Natural killer cell treated with Interleukin-12 subunit alpha and Interleukin-12 subunit beta and Interleukin-15 and Interleukin-18, amount 100 ng/mL, for 72 hours (primary cell): ENCODE results near the gene PDE8A. TPM values are rescaled to one million over a fixed set of nuclear protein-coding genes. Genes with fewer than 3 reads are reported as not detected.

Source experiments
- ATAC-seq, 2 donors: fragments of 150-1000 bp; cut with Tn5 transposase in 1 of 2; sonication (Bioruptor Pico), chemical (Tn5 transposase) in 1 of 2; 2 replicates each; pipeline ENCODE4 v1.10.0; 2021
- DNase-seq: peaks from one replicate; pipeline ENCODE4 v3.0.0; 2022; ENCODE audit warnings: low spot score
- H3K27ac Mint-ChIP-seq, 2 donors: 1 replicate in 1 of 2; 2 replicates in 1 of 2; pipeline ENCODE4 v1.8.0; 2022; ENCODE audit warnings: mixed read lengths in 2 of 2, mild to moderate bottlenecking in 1 of 2, moderate library complexity in 1 of 2
- H3K27me3 Mint-ChIP-seq, 2 donors: 1 replicate in 1 of 2; 2 replicates in 1 of 2; pipeline ENCODE4 v1.8.0; 2022; ENCODE audit warnings: mixed read lengths in 2 of 2
- H3K36me3 Mint-ChIP-seq: one replicate; pipeline ENCODE4 v1.8.0; 2022; ENCODE audit warnings: mixed read lengths
- H3K4me1 Mint-ChIP-seq, 2 donors: 1 replicate in 1 of 2; 2 replicates in 1 of 2; pipeline ENCODE4 v1.8.0; 2022; ENCODE audit warnings: low read depth in 2 of 2, mixed read lengths in 2 of 2, mild to moderate bottlenecking in 1 of 2
- H3K4me3 Mint-ChIP-seq: one replicate; pipeline ENCODE4 v1.8.0; 2022; ENCODE audit warnings: mixed read lengths
- H3K9me3 Mint-ChIP-seq: 2 replicates; pipeline ENCODE4 v1.8.0; 2022; ENCODE audit warnings: mixed read lengths
- total RNA-seq, 2 donors: library from RNA; stranded (reverse); gene quantifications; one replicate each; pipeline ENCODE4 v1.2.3, GENCODE V29; 2022

Gene PDE8A
- total RNA-seq, 2 donors from 2014 or later = 27.0 to 32.0 TPM

DNA sequence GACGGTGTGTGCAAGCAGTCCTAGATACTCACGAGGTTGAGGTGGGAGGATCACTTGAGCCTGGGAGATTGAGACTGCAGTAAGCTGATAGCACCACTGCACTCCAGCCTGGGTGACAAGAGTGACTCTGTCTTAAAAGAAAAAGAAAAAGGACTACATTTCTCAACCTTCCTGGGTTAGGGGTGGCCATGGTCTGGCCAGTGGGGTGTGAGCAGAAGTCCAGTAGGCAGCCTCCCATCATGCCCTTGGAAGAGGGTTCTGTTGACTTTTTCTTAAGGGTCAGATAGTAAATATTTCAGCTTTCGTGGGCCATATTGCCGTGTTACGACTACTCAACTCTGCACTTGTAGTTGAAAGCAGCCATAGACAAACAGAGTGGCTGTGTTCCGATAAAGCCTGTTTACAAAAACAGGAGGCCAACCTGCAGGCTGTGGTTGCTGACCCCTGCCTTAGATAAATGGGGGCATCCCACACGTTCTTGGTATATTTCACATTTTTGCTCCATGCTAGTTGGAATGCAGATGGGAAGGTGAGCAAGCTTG lies 31.0 kb upstream of the PDE8A start:
- H3K9me3 Mint-ChIP-seq = no peaks in the 10 kb centered on the region
- DNase-seq (no peak), ATAC-seq (no peak)
- no peaks in the 10 kb centered on the region for H3K36me3 Mint-ChIP-seq
- H3K4me1 Mint-ChIP-seq = no peaks in the 10 kb centered on the region
- no peak overlapping the region for H3K27ac Mint-ChIP-seq
- peaks cover 5 to 10% of the 10 kb centered on the region in 2 donors for H3K27me3 Mint-ChIP-seq
- H3K4me3 Mint-ChIP-seq = no peak overlapping the region

DNA sequence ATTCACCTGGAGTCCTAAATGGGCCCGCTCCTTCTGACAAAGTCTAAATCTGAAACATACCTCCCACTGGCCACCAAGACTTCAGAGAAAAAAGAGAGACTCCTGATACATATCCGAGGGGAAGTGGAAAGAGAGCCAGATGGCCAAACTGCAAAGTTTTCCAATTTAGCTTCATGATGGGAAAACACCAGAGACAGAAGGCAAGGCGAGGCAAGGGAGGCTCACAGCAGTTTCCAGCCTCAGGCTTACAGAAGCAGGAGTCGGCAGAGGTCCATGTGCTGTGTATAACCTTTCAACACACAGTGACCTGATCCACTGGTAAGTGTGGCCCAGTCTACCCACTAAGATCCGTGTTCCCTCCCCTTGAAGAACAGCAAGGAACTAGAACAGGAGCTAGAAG lies 29.9 kb upstream of the PDE8A start:
- H3K4me3 Mint-ChIP-seq = no peak overlapping the region
- H3K27ac Mint-ChIP-seq = no peak overlapping the region
- ATAC-seq = no peak
- no peaks in the 10 kb centered on the region for H3K36me3 Mint-ChIP-seq
- H3K9me3 Mint-ChIP-seq = no peaks in the 10 kb centered on the region
- peaks cover 13 to 20% of the 10 kb centered on the region in 2 donors for H3K27me3 Mint-ChIP-seq
- H3K4me1 Mint-ChIP-seq = peaks cover 0 to 4% of the 10 kb centered on the region in 2 donors
- no peak for DNase-seq

DNA sequence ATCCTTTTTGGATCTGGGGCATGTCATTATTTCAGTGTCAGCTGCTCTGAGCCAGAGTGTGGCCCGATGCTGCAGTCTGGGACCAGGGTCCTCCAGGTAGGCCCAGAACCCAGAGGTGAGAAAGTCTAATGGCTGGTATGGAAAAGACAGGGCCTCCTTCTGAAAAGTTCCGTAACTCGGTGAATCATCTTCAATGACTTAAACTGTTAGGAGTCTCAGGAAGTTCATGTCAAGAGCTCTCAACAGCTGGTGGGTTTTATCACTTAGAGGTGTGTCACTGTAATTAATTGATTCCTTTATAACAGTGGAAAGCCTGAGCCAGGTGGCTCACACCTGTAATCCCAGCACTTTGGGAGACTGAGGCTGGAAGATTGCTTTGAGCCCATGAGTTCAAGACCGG lies 28.5 kb upstream of the PDE8A start:
- Mint-ChIP-seq H3K27me3 (peaks cover 16 to 31% of the 10 kb centered on the region in 2 donors), H3K36me3 (no peaks in the 10 kb centered on the region), H3K9me3 (no peaks in the 10 kb centered on the region), H3K27ac (no peak overlapping the region), H3K4me1 (peaks cover 0 to 4% of the 10 kb centered on the region in 2 donors), H3K4me3 (no peak overlapping the region)
- ATAC-seq (no peak), DNase-seq (no peak)

DNA sequence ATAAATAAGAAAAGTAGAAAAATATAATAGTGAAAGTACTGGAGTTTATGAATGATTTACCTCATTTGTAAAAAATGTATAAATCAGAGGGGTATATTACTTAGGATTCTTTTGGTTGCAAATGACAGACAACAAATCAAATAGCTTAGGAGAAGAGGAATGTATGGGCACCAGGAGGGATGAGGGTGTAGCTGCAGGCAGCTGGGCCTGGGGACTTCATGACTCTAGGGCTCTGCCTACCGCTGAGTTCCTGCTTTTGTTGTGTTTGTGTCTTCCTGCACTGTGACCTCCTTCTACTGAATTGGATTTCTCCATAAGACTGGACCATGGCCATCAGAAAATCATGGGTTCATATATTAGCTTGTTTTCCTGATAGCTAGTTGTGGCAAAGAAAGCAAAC lies 27.9 kb upstream of the PDE8A start:
- no peaks in the 10 kb centered on the region for H3K9me3 Mint-ChIP-seq
- H3K4me1 Mint-ChIP-seq = peaks cover 0 to 4% of the 10 kb centered on the region in 2 donors
- peaks cover 16 to 29% of the 10 kb centered on the region in 2 donors for H3K27me3 Mint-ChIP-seq
- no peak overlapping the region for H3K4me3 Mint-ChIP-seq
- H3K36me3 Mint-ChIP-seq = no peaks in the 10 kb centered on the region
- H3K27ac Mint-ChIP-seq = no peak overlapping the region
- ATAC-seq (no peak), DNase-seq (no peak)

DNA sequence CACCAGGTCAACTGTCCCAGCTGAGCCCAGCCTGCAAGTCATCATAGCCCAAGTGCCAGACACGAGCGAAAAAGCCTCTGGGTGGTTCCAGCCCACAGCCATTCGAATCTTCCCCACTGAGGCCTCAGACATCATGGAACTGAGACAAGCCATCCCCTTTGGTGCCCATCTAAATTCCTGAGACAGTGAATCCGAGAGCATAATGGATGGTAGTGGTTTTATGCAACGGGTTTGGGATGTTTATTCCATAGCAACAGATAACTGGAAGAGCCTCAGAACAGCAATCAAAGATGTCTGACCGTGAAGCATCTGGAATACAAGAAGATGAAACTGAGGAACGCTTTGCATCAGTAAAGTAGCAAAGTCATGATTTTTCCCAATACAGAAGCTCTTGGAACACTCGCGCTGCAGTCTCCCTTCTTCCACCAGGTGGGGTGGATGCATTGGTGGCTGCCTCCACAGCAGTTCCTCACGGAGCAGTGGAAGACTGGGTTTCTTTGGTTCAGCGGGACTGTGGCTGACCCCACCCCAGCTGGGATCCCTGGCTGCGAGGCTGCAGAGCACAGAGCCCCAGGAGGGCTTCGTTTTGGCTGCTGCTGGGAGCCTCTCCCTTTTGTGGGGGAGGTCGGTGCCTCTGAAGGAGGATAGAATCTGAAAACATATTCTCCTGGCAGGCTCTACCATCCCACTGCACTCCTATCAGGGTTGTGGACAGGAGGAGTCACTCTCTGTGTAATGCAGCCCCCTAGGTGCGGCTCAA lies 26.4 kb upstream of the PDE8A start:
- no peak for ATAC-seq
- H3K27me3 Mint-ChIP-seq = peaks cover 16 to 30% of the 10 kb centered on the region in 2 donors
- no peak overlapping the region for H3K27ac Mint-ChIP-seq
- H3K36me3 Mint-ChIP-seq = no peaks in the 10 kb centered on the region
- peaks cover 4 to 5% of the 10 kb centered on the region in 2 donors for H3K4me1 Mint-ChIP-seq
- no peaks in the 10 kb centered on the region for H3K9me3 Mint-ChIP-seq
- no peak overlapping the region for H3K4me3 Mint-ChIP-seq
- DNase-seq = no peak

DNA sequence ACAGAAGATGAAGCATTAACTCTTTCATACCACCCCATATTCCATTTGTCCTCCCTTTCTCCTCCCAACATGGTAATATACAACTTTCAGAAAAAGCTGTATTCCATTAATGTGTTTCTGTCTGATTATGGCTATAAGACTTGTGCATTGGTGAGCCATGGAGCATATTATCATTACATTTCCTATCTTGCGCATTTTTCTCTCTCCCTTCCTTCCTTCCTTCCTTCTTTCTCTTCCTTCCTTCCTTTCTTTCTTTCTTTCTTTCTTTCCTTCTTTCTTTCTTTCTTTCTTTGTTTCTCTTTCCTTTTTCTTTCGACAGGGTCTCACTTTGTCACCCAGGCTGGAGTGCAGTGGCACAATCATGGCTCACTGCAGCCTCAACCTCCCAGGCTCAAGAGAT lies 25.5 kb upstream of the PDE8A start:
- Mint-ChIP-seq H3K27ac (no peak overlapping the region), H3K4me1 (peaks cover 4 to 5% of the 10 kb centered on the region in 2 donors), H3K36me3 (no peaks in the 10 kb centered on the region), H3K9me3 (no peaks in the 10 kb centered on the region), H3K27me3 (peaks cover 14 to 30% of the 10 kb centered on the region in 2 donors), H3K4me3 (no peak overlapping the region)
- ATAC-seq = no peak
- DNase-seq = no peak

DNA sequence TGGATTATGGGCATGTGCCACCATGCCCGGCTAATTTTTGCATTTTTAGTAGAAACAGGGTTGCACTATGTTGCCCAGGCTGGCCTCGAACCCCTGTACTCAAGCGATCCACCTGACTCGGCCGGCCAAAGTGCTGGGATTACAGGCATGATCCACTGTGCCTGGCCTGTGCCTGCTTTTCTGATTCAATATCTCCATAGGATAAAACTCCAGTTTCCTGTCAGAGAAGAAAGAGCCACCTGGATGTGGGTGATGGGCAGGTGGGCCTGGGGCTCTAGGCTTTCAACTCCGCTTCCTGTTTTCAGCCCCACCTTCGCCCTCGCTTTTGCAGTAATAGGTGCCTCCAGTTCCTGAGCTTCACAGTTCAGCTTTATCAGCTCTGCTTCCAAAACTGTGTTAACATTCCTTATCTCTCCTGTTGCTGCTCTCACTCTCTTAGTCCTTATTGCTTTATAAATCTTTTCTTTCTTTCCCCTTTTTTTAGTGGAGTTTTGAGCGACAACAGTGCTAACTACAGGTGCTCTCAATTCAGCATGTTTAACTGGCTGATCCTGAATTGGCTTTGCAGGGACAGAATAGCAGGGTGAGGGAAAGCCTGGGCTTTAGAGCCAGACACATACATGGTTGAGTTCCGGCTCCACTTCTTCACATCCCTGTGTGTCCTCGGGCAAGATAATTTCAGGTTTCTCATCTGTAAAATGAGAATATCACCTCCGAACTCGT lies 21.1 kb upstream of the PDE8A start:
- DNase-seq = no peak
- H3K4me3 Mint-ChIP-seq = no peak overlapping the region
- peaks cover 4 to 5% of the 10 kb centered on the region in 2 donors for H3K4me1 Mint-ChIP-seq
- H3K27me3 Mint-ChIP-seq = peaks cover 18 to 38% of the 10 kb centered on the region in 2 donors
- H3K36me3 Mint-ChIP-seq = no peaks in the 10 kb centered on the region
- H3K9me3 Mint-ChIP-seq = no peaks in the 10 kb centered on the region
- H3K27ac Mint-ChIP-seq = no peak overlapping the region
- no peak for ATAC-seq

DNA sequence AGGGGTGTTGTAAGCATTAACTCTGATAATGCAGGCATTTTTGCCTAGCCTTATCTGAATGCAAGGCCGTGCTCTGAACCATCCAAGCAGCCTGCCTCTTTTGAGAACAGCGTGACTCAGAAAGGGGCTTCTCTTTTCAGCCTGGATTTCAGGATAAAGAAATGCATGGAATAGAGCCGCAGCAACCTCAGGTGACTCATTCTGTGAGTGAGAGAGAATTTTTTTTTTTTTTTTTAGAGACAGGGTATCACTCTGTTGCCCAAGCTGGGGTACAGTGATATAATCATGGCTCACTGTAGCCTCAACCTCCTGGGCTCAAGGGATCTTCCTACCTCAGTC lies 20.6 kb upstream of the PDE8A start:
- Mint-ChIP-seq H3K27me3 (peaks cover 13 to 32% of the 10 kb centered on the region in 2 donors), H3K9me3 (no peaks in the 10 kb centered on the region), H3K36me3 (no peaks in the 10 kb centered on the region), H3K4me1 (peaks cover 1 to 5% of the 10 kb centered on the region in 2 donors), H3K27ac (no peak overlapping the region), H3K4me3 (no peak overlapping the region)
- DNase-seq (no peak), ATAC-seq (no peak)

DNA sequence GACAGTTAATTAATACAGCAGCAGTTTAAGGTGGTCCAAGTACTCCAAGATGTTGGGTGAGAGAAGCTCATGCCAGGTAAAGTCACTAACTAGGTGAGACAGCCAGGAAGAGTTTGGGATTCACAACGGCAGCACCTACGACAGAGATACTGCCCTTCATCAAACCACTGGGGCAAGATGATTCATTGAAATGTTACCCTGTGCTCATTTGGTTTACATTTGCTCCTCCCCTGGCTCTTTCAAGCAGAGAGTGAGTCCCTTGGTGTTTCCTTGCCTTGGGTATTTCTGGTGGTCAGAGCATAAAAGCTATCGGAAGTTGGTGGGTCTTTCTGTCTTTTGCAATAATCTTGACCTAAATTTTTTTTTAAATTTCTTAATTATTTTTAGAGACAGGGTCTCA lies 19.9 kb upstream of the PDE8A start:
- no peaks in the 10 kb centered on the region for H3K9me3 Mint-ChIP-seq
- no peak for ATAC-seq
- peaks cover 0 to 5% of the 10 kb centered on the region in 2 donors for H3K4me1 Mint-ChIP-seq

DNA sequence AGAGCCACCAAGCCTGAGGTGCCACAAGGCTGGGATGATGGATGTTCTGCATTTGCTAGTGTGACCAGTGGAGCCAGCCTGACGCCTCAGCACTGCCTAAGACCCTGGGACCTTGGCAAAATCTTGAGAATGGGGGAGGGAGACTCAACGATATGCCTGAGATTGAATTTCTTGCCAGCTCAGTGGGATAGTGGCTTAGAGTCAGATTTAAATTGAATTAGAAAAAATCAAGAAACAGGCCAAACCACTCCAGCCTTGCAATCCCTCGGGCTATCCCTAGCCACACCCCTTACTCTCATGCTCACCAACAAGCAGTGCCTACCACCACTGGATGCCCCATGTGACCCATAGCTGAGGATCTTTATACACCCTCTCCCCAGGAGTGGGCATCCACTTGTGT lies 18.7 kb upstream of the PDE8A start:
- DNase-seq (no peak), ATAC-seq (no peak)
- peaks cover 6 to 18% of the 10 kb centered on the region in 2 donors for H3K27me3 Mint-ChIP-seq
- H3K4me1 Mint-ChIP-seq = peaks cover 0 to 5% of the 10 kb centered on the region in 2 donors
- H3K27ac Mint-ChIP-seq = no peak overlapping the region
- H3K4me3 Mint-ChIP-seq = no peak overlapping the region
- no peaks in the 10 kb centered on the region for H3K36me3 Mint-ChIP-seq
- H3K9me3 Mint-ChIP-seq = no peaks in the 10 kb centered on the region

More for the DNA sequence above, 19.9 kb upstream of the PDE8A start:
- Mint-ChIP-seq H3K36me3 (no peaks in the 10 kb centered on the region), H3K27me3 (peaks cover 9 to 27% of the 10 kb centered on the region in 2 donors), H3K27ac (no peak overlapping the region), H3K4me3 (no peak overlapping the region)
- DNase-seq = no peak

DNA sequence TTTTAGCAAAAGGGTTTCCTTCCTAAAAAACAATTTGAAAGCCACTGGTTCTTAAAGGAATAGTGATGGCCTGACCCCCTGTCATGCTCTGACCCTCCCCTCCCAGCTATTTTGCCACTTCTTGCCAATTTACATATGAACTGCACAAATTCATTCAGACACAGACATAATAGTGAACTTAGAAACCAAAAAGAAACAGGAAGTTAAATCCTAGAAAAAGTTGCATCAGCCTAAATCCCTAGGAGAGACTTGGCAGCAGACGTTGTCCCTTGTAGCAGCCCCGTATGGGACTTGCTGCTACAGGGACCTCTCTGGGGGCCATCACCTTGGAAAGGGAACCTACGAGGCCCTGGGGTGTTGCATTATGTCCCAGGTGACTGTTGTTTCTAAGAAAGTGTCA lies 14.3 kb upstream of the PDE8A start:
- ATAC-seq (no peak), DNase-seq (no peak)
- H3K27ac Mint-ChIP-seq = no peak overlapping the region
- no peaks in the 10 kb centered on the region for H3K4me1 Mint-ChIP-seq
- H3K9me3 Mint-ChIP-seq = no peaks in the 10 kb centered on the region
- H3K27me3 Mint-ChIP-seq = peaks cover 7 to 8% of the 10 kb centered on the region in 2 donors
- H3K4me3 Mint-ChIP-seq = no peak overlapping the region
- H3K36me3 Mint-ChIP-seq = no peaks in the 10 kb centered on the region

DNA sequence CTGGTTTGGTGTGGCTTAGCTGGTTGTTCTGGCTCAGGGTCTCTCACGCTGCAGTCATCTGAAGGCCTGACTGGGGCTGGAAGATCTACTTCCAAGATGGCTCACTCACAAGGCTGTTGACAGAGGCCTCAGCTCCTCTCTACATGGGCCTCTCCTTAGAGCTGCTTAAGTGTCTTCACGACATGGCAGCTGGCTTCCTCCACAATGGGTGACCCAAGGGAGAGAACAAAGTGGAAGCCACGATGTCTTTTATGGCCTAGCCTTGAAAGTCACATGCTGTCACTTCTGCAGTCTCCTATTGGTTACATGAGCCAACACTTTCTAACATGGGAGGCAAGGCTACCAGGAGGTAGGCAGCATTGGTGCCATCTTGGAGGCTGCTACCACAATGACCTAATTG lies 13.4 kb upstream of the PDE8A start:
- ATAC-seq = no peak
- no peaks in the 10 kb centered on the region for H3K36me3 Mint-ChIP-seq
- no peaks in the 10 kb centered on the region for H3K9me3 Mint-ChIP-seq
- no peak for DNase-seq
- H3K27ac Mint-ChIP-seq = no peak overlapping the region
- H3K4me1 Mint-ChIP-seq = no peaks in the 10 kb centered on the region
- H3K4me3 Mint-ChIP-seq = no peak overlapping the region
- H3K27me3 Mint-ChIP-seq = peaks cover 6 to 8% of the 10 kb centered on the region in 2 donors

DNA sequence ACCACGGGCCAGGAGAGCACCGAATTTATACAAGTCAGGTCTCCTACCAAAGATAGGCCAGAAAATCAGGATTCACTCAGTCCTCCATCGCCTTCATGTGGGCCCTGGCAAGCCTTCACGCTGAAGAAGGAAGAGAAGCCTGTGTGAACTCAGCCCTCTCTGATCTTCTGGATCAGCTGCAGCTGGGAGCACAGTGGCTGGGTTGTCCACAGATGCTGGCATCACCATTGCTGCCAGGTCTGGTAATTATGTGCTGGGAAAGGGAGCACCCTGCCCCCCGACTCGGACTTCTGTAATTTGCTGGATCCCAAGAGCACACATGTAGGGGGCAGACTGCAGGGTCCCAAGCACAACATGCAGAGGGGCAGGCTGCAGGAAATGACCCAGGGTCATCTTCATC lies 12.4 kb upstream of the PDE8A start:
- Mint-ChIP-seq H3K9me3 (no peaks in the 10 kb centered on the region), H3K4me3 (no peak overlapping the region), H3K36me3 (no peaks in the 10 kb centered on the region), H3K4me1 (no peaks in the 10 kb centered on the region), H3K27me3 (peaks cover under 1 to 2% of the 10 kb centered on the region in 2 donors), H3K27ac (no peak overlapping the region)
- ATAC-seq (no peak), DNase-seq (no peak)

DNA sequence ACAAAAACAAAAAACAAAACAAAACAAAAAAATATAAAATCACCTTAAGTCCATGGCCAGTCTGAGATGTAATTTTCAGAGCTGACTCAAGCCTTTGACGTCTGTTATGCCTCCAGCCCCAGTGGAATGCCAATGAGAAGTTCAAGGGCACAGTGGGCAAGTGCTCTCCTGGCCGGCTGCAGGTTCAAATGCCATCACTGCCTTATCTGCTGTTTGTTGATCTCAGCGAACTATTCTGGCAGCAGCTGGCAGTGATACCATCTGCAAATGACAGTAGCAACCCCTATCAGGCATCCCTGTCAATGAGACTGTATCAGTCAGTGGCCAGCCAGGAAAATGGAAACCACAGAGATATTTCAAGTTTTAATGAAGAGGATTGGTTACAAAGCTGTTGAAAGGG lies 10.8 kb upstream of the PDE8A start:
- no peak for DNase-seq
- H3K27me3 Mint-ChIP-seq = peaks cover 0 to 2% of the 10 kb centered on the region in 2 donors
- ATAC-seq = no peak

More for the DNA sequence above, 10.8 kb upstream of the PDE8A start:
- Mint-ChIP-seq H3K9me3 (no peaks in the 10 kb centered on the region), H3K4me1 (no peaks in the 10 kb centered on the region), H3K36me3 (no peaks in the 10 kb centered on the region), H3K27ac (no peak overlapping the region), H3K4me3 (no peak overlapping the region)
